Stimulated activated CD8-positive, alpha-beta memory T cell treated with anti-CD3 and anti-CD28 coated beads, Interleukin-12 subunit alpha, Interleukin-12 subunit beta, amount 100 ng/mL, for 4 hours (primary cell): ENCODE data around the gene TRAM2.
"Not testable (repeated sequence)": the region's sequence is repeated elsewhere in the genome, so short reads cannot be mapped to it uniquely, and the experiment has no call there.

ENCODE experiments used
- DNase-seq: peaks from one replicate; pipeline ENCODE4 v3.0.0-alpha.2; 2020; ENCODE audit warnings: low read depth

Gene TRAM2

GRCh38 chr6:52489881-52490280, 87.0 kb downstream of the TRAM2 start:
- no peak for DNase-seq

- DNase-seq: no peak
These were observed 93.2 kb downstream of the TRAM2 start for GRCh38 chr6:52483671-52484003.

- no peak for DNase-seq
These were observed 93.8 kb downstream of the TRAM2 start for GRCh38 chr6:52482903-52483670.

- DNase-seq: no peak
These were observed 101.6 kb downstream of the TRAM2 start for GRCh38 chr6:52475307-52475706.

GRCh38 chr6:52474173-52474572, 102.7 kb downstream of the TRAM2 start:
- no peak for DNase-seq

GRCh38 chr6:52461194-52461593, 115.7 kb downstream of the TRAM2 start:
- not testable (repeated sequence) for DNase-seq

- DNase-seq: no peak
These were observed 119.8 kb downstream of the TRAM2 start for GRCh38 chr6:52457096-52457495.

- no peak for DNase-seq
These were observed 122.3 kb downstream of the TRAM2 start for GRCh38 chr6:52454556-52454955.
